B cell (primary cell): ENCODE results near the gene NPTN. TPM values are rescaled to one million over a fixed set of nuclear protein-coding genes. Genes with fewer than 3 reads are reported as not detected.

Experiments
- ATAC-seq: fragments of 200-7000 bp; cut with Tn5 transposase; one replicate; pipeline ENCODE4 v1.10.0; 2021; ENCODE audit warnings: low read depth, mild to moderate bottlenecking, moderate number of reproducible peaks, moderate library complexity
- CTCF ChIA-PET: fragments of 350-600 bp; sonication (Branson Sonifier 250); formaldehyde crosslinking; loops from one replicate; lab custom pipeline; 2021; ENCODE audit warnings: antibody characterized with exemption, inconsistent platforms; lab: Charles Lee
- POLR2A ChIA-PET: fragments of 350-600 bp; sonication (Branson Sonifier 250); formaldehyde crosslinking; loops from one replicate; lab custom pipeline; 2021; ENCODE audit warnings: antibody characterized with exemption; lab: Charles Lee
- DNase-seq: peaks from one replicate; pipeline ENCODE4 v3.0.0; 2013
- H2AFZ ChIP-seq: 2 replicates; pipeline ENCODE4 v1.6.1; 2012; ENCODE audit warnings: mild to moderate bottlenecking, low read depth, low read length; ENCODE audit not compliant: insufficient read depth, poor library complexity, severe bottlenecking
- H3K27ac ChIP-seq, 2 donors: 1 replicate in 1 of 2; 2 replicates in 1 of 2; pipeline ENCODE4 v1.5.1; 2012 to 2013; ENCODE audit warnings: low read length in 2 of 2, mild to moderate bottlenecking in 2 of 2, moderate library complexity in 1 of 2
- H3K27me3 ChIP-seq, 4 experiments: fragments of 200-600 bp in 1 of 4; sonication (generic) in 1 of 4; replicated peaks in 1 of 4; 1 replicate in 2 of 4; 2 replicates in 2 of 4; pipeline versions ENCODE4 v1.6.1 to v1.7.0; 2013 to 2016; ENCODE audit warnings: low read length in 3 of 4, mild to moderate bottlenecking in 2 of 4, mixed read lengths in 1 of 4, moderate library complexity in 1 of 4; ENCODE audit not compliant: insufficient read depth in 4 of 4, control insufficient read depth in 3 of 4; ENCODE audit errors: control extremely low read depth in 1 of 4
- H3K36me3 ChIP-seq, 2 experiments: replicated peaks in 1 of 2; 1 replicate in 1 of 2; 2 replicates in 1 of 2; pipeline versions ENCODE4 v1.6.1 to v1.7.1; 2013; ENCODE audit warnings: low read length in 1 of 2; ENCODE audit not compliant: insufficient read depth in 2 of 2, control insufficient read depth in 1 of 2; ENCODE audit errors: control extremely low read depth in 1 of 2, extremely low read depth in 1 of 2
- H3K4me1 ChIP-seq, 2 donors: fragments of 200-600 bp in 1 of 2; sonication (generic) in 1 of 2; 1 replicate in 1 of 2; 2 replicates in 1 of 2; pipeline versions ENCODE4 v1.5.1 to v1.6.1; 2013 to 2017; ENCODE audit warnings: low read length in 2 of 2; ENCODE audit not compliant: control insufficient read depth in 2 of 2, insufficient read depth in 2 of 2
- H3K4me2 ChIP-seq: replicated peaks from 2 replicates; pipeline ENCODE3; 2012; ENCODE audit warnings: mild to moderate bottlenecking, low read depth, low read length; ENCODE audit not compliant: poor library complexity, severe bottlenecking
- H3K4me3 ChIP-seq, 5 experiments: fragments of 200-600 bp in 1 of 5; sonication (generic) in 1 of 5; 1 replicate in 3 of 5; 2 replicates in 2 of 5; pipeline versions ENCODE4 v1.5.1 to v1.7.0; 2011 to 2016; ENCODE audit warnings: low read length in 4 of 5, mild to moderate bottlenecking in 4 of 5, low read depth in 2 of 5, control low read depth in 1 of 5, moderate library complexity in 1 of 5; ENCODE audit not compliant: insufficient read depth in 1 of 5; ENCODE audit errors: control extremely low read depth in 1 of 5, extremely low read depth in 1 of 5
- H3K79me2 ChIP-seq: fragments of 200-600 bp; sonication (generic); one replicate; pipeline ENCODE4 v1.6.0; 2016; ENCODE audit warnings: low read length; ENCODE audit not compliant: control insufficient read depth, insufficient read depth
- H3K9ac ChIP-seq: fragments of 200-600 bp; sonication (generic); 2 replicates; pipeline ENCODE4 v1.6.1; 2017; ENCODE audit warnings: mild to moderate bottlenecking, low read length, moderate library complexity
- H3K9me3 ChIP-seq, 3 donors: one replicate each; pipeline versions ENCODE4 v1.6.1 to v1.7.1; 2013; ENCODE audit warnings: low read length in 2 of 3; ENCODE audit not compliant: control insufficient read depth in 2 of 3, insufficient read depth in 1 of 3; ENCODE audit errors: control extremely low read depth in 1 of 3
- H4K20me1 ChIP-seq: 2 replicates; pipeline ENCODE4 v1.6.0; 2012; ENCODE audit warnings: mild to moderate bottlenecking, low read length; ENCODE audit not compliant: insufficient read depth, control insufficient read depth, poor library complexity, severe bottlenecking
- H3K27ac Mint-ChIP-seq: one replicate; pipeline ENCODE4 v1.8.0; 2021; ENCODE audit warnings: mixed read lengths
- H3K27me3 Mint-ChIP-seq: one replicate; pipeline ENCODE4 v1.8.0; 2021; ENCODE audit warnings: mixed read lengths
- H3K4me1 Mint-ChIP-seq: one replicate; pipeline ENCODE4 v1.8.0; 2021; ENCODE audit warnings: mixed read lengths
- H3K4me3 Mint-ChIP-seq: one replicate; pipeline ENCODE4 v1.8.0; 2021; ENCODE audit warnings: mixed read lengths
- H3K9me3 Mint-ChIP-seq: one replicate; pipeline ENCODE4 v1.8.0; 2022; ENCODE audit warnings: mixed read lengths; ENCODE audit not compliant: insufficient read depth
- CTCF ChIP-seq: fragments of 200-600 bp; IDR thresholded peaks from one replicate; pipeline ENCODE4 v1.8.0; 2022; ENCODE audit warnings: antibody characterized with exemption, mild to moderate bottlenecking
- EZH2 ChIP-seq: IDR thresholded peaks from 2 replicates; pipeline ENCODE4 v1.6.1; 2012; ENCODE audit warnings: borderline replicate concordance, low read depth, mild to moderate bottlenecking, moderate library complexity, low read length; ENCODE audit not compliant: insufficient read depth, poor library complexity, severe bottlenecking
- WGBS: methylation state at CpG from one replicate; pipeline ENCODE4 v1.1.5; 2013; ENCODE audit warnings: missing lambda C conversion rate; ENCODE audit not compliant: insufficient coverage; 5-methylcytosine and 5-hydroxymethylcytosine counted together
- intact Hi-C: fragments of 100-400 bp; cut with micrococcal nuclease; formaldehyde crosslinking; loops from one replicate; pipeline ENCODE4 v1.10.0; 2022
- polyA plus RNA-seq: library from polyadenylated mRNA; depleted of rRNA; stranded (reverse); fragments of >200 nt; gene quantifications from 2 replicates; pipeline ENCODE4 v1.2.3, GENCODE V29; 2012
- total RNA-seq, 2 donors: library from RNA; stranded (reverse); fragments of 120-200 nt in 1 of 2; gene quantifications; 1 replicate in 1 of 2; 2 replicates in 1 of 2; pipeline versions ENCODE4 v1.2.3 to v1.2.4, GENCODE V29; 2013 to 2022

Gene NPTN
- total and polyA plus RNA-seq, 2 donors (not counting 1 experiment from before 2014, with no cell fraction given) = 23.5 to 40.5 TPM

GRCh38 chr15:73522011-73522410 is 111.2 kb downstream of the NPTN start:
- H3K4me3 Mint-ChIP-seq = no peak overlapping the region
- Histone ChIP-seq H3K4me1 (no peaks in the 10 kb centered on the region), H3K9me3 (no peaks in the 10 kb centered on the region), H3K27me3 (peaks cover 0 to 4% (median 0%) of the 10 kb centered on the region in 4 experiments), H3K27ac (no peak overlapping the region), H3K4me3 (no peak overlapping the region), H3K9ac (no peak overlapping the region), H4K20me1 (no peaks in the 10 kb centered on the region), H2AFZ (no peak overlapping the region), H3K79me2 (no peaks in the 10 kb centered on the region), H3K4me2 (no peak overlapping the region), H3K36me3 (no peaks in the 10 kb centered on the region)
- intact Hi-C loops = no loop called here
- H3K27me3 Mint-ChIP-seq = peaks cover 11% of the 10 kb centered on the region
- DNase-seq (no peak), ATAC-seq (no peak)
- no CpG with 5 or more reads among the region's 1 CpG for WGBS
- no peaks in the 10 kb centered on the region for H3K4me1 Mint-ChIP-seq
- POLR2A ChIA-PET = no interaction called here
- no peak for TF ChIP-seq EZH2
- TF ChIP-seq CTCF = no peak
- CTCF ChIA-PET = no interaction called here
- H3K27ac Mint-ChIP-seq = no peak overlapping the region
- H3K9me3 Mint-ChIP-seq = no peaks in the 10 kb centered on the region

GRCh38 chr15:73518876-73519733 is 114.1 kb downstream of the NPTN start:
- H3K9me3 ChIP-seq = no peaks in the 10 kb centered on the region
- no peak overlapping the region for H2AFZ ChIP-seq
- DNase-seq (no peak), ATAC-seq (no peak)
- 100% methylated on average over 1 of the region's 5 CpGs for whole genome bisulfite sequencing
- no peak overlapping the region for H3K27ac Mint-ChIP-seq
- intact Hi-C loops = no loop called here
- H3K4me3 Mint-ChIP-seq = no peak overlapping the region
- H3K9ac ChIP-seq = no peak overlapping the region
- H3K27me3 ChIP-seq = peaks cover 0 to 4% (median 0%) of the 10 kb centered on the region in 4 experiments
- no peak overlapping the region for H3K27ac ChIP-seq
- CTCF ChIA-PET = no interaction called here
- no peaks in the 10 kb centered on the region for H3K79me2 ChIP-seq
- no peaks in the 10 kb centered on the region for H3K9me3 Mint-ChIP-seq
- H3K36me3 ChIP-seq = no peaks in the 10 kb centered on the region
- no peak overlapping the region for H3K4me2 ChIP-seq
- H3K4me1 Mint-ChIP-seq = no peaks in the 10 kb centered on the region
- peaks cover 9% of the 10 kb centered on the region for H3K27me3 Mint-ChIP-seq
- no peaks in the 10 kb centered on the region for H4K20me1 ChIP-seq
- H3K4me3 ChIP-seq = no peak overlapping the region
- TF ChIP-seq CTCF = no peak
- TF ChIP-seq EZH2 = no peak
- H3K4me1 ChIP-seq = no peaks in the 10 kb centered on the region
- POLR2A ChIA-PET = no interaction called here
